ENCODE data around the gene TBPL1. TPM values are rescaled to one million over a fixed set of nuclear protein-coding genes. Genes with fewer than 3 reads are reported as not detected.

The TBPL1 gene
- total RNA-seq, 4 donors from 2014 or later, result 12.1 to 57.9 (median 17.0) TPM

- H3K4me1 ChIP-seq, result peaks cover 0 to 5% of the 10 kb centered on the region in 2 donors
- no peaks in the 10 kb centered on the region for H3K9me3 ChIP-seq
- H3K36me3 ChIP-seq, result no peaks in the 10 kb centered on the region
- intact Hi-C loops (cut with DNase I), result no loop called here
- peak; percentile 39 to 45 for DNase-seq
- no peak overlapping the region for H3K27ac ChIP-seq
- no peaks in the 10 kb centered on the region for H3K27me3 ChIP-seq
- WGBS, 2 donors, result 72 to 80% methylated on average over 1 of the region's 1 CpG
- TF ChIP-seq CTCF (IDR thresholded peaks at IDR 0.05), result no peak
- no peak for TF ChIP-seq POLR2A (IDR thresholded peaks at IDR 0.05)
- H3K4me3 ChIP-seq (replicated peaks in 1 of 3), result no peak overlapping the region
These were observed 5.6 kb upstream of the TBPL1 start for GRCh38 chr6:133947302-133947900.

DNA sequence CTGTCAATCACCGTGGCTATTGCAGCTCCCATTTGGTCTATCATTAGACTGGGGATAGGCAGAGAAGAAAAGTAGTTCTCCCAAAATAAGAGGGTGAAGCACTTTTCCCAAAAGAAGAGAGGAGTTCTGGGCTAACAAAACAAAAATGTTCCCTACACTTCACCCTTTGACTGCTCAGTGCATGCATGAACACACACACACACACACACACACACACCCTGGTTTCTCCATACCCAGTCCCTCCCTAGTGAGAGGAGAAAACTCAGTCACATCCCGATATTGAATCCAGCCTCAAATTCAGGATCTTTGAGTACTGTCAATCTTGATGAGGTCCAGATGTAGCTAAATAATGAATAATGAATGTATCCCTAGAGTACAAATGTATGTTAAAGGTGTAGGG, 4.6 kb upstream of the TBPL1 start:
- intact Hi-C loops (cut with DNase I), result no loop called here
- H3K4me1 ChIP-seq, result peaks cover 0 to 5% of the 10 kb centered on the region in 2 donors
- 68 to 82% methylated on average over 2 of the region's 2 CpGs for WGBS, 2 donors
- H3K4me3 ChIP-seq (replicated peaks in 1 of 3), result no peak overlapping the region
- TF ChIP-seq CTCF (IDR thresholded peaks at IDR 0.05) (no peak), POLR2A (IDR thresholded peaks at IDR 0.05) (no peak)
- no peaks in the 10 kb centered on the region for H3K9me3 ChIP-seq
- peak; percentile 61 to 69 for DNase-seq
- no peaks in the 10 kb centered on the region for H3K36me3 ChIP-seq
- no peaks in the 10 kb centered on the region for H3K27me3 ChIP-seq
- no peak overlapping the region for H3K27ac ChIP-seq

DNA sequence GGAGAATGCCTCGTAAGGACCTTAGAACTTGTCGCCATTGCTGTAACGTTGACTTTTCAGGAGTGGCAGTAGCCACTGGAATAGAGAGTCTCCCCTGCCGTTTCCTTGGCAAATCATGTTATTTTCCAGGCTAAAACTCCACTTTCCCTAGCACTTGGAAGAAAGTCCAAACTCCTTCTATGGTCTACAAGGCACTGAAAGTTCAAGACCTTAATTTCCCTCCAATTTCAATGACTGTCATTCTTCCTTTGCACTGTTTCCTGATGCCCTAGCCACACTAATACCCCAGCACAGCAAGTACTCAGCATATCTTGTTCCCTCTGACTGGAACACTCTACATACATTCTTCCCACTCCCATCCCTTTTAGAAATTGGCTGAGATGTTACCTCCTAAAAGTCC, 1.8 kb upstream of the TBPL1 start:
- Histone ChIP-seq H3K27me3 (no peaks in the 10 kb centered on the region), H3K4me3 (replicated peaks in 1 of 3) (peak overlapping the region in 1 of 3 donors; percentile 53), H3K36me3 (no peaks in the 10 kb centered on the region), H3K9me3 (no peaks in the 10 kb centered on the region), H3K27ac (peak overlapping the region in 1 of 3 donors; percentile 93), H3K4me1 (peaks cover 17 to 26% of the 10 kb centered on the region in 2 donors)
- TF ChIP-seq CTCF (IDR thresholded peaks at IDR 0.05) (no peak), POLR2A (IDR thresholded peaks at IDR 0.05) (no peak)
- intact Hi-C loops (cut with DNase I), result no loop called here
- 61 to 74% methylated on average over 4 of the region's 4 CpGs for WGBS, 2 donors
- no peak for DNase-seq

GRCh38 chr6:133951881-133952814, 876 bp upstream of the TBPL1 start:
- H3K36me3 ChIP-seq, result no peaks in the 10 kb centered on the region
- intact Hi-C loops (cut with DNase I), result no loop called here
- peak overlapping the region; percentile 53 to 87 (median 60) for H3K4me3 ChIP-seq (replicated peaks in 1 of 3)
- H3K4me1 ChIP-seq, result peaks cover 17 to 29% of the 10 kb centered on the region in 2 donors
- H3K27ac ChIP-seq, result peak overlapping the region; percentile 90 to 95 (median 93)
- TF ChIP-seq POLR2A (IDR thresholded peaks at IDR 0.05) (peak in 1 of 2 donors; percentile 30), CTCF (IDR thresholded peaks at IDR 0.05) (peak in 5 of 6 experiments; percentile 29 to 50 (median 35))
- DNase-seq, result peak; percentile 54 to 58
- H3K9me3 ChIP-seq, result no peaks in the 10 kb centered on the region
- 0 to 2% methylated on average over 29 to 47 of the region's 65 CpGs for WGBS, 2 donors
- H3K27me3 ChIP-seq, result no peaks in the 10 kb centered on the region

Data from thyroid gland (tissue), 4 donors.